Suprapubic skin (tissue), 3 donors: Measurements from ENCODE around the gene WDR44.

Source experiments
- CTCF ChIP-seq, 2 donors: fragments of 200-600 bp in 1 of 2; fragments of 450-650 bp in 1 of 2; sonication (generic) in 1 of 2; IDR thresholded peaks; one replicate each; pipeline ENCODE4 v1.5.1; 2016 to 2019; ENCODE audit warnings: antibody characterized with exemption in 2 of 2, mild to moderate bottlenecking in 1 of 2, moderate library complexity in 1 of 2
- POLR2A ChIP-seq, 2 donors: fragments of 450-650 bp; IDR thresholded peaks; one replicate each; pipeline ENCODE4 v1.6.1; 2017; ENCODE audit warnings: antibody characterized with exemption in 2 of 2, mild to moderate bottlenecking in 2 of 2, moderate library complexity in 2 of 2

DNA sequence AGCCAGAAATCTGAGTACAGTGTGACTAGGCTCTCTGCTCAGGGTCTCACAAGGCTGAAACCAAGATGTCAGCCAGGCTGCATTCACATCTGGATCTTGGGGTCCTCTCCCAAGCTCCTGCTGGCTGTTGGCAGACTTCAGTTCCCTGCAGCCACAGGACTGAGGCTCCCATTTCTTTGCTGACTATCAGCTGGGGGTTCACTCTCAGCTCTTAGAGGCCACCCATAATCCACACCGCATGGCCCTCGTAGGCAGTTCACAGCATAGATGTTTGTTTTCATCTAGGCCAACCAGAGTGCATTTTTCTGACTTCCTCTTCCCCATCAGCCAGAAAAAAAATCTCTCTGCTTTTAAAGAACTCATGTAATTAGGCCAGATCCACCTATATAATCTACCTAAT is 8.2 kb upstream of the WDR44 start:
- TF ChIP-seq CTCF (IDR thresholded peaks at IDR 0.05) (no peak), POLR2A (IDR thresholded peaks at IDR 0.05) (no peak)
